RKO (cell line): ENCODE results near the gene REC114.

Source experiments
- DNase-seq: peaks from one replicate; pipeline ENCODE4 v3.0.0-alpha.2; 2016; ENCODE audit warnings: low spot score

The REC114 gene

GRCh38 chr15:73605759-73606436 is 162.9 kb downstream of the REC114 start:
- DNase-seq, result no peak

GRCh38 chr15:73607405-73607804 is 164.4 kb downstream of the REC114 start:
- DNase-seq, result no peak

GRCh38 chr15:73607843-73608242 is 164.9 kb downstream of the REC114 start:
- no peak for DNase-seq

- no peak for DNase-seq
Measured at GRCh38 chr15:73608475-73608874, 165.5 kb downstream of the REC114 start.

GRCh38 chr15:73608941-73609340 is 166.0 kb downstream of the REC114 start:
- DNase-seq, result no peak
